Endothelial cell of umbilical vein (primary cell): Measurements from ENCODE around the gene USP35. TPM values are rescaled to one million over a fixed set of nuclear protein-coding genes. Genes with fewer than 3 reads are reported as not detected.

ENCODE experiments used
- BruUV-seq: library from RNA; stranded (reverse); fragments of 400-500 nt; replicated peaks from 2 replicates; lab custom pipeline; 2021; lab: Mats Ljungman, UMichigan
- CTCF ChIA-PET: fragments of 300-600, 350-600 bp; sonication (Branson Sonifier 250); formaldehyde crosslinking; loops from one replicate; lab custom pipeline; 2021; ENCODE audit warnings: antibody characterized with exemption, inconsistent platforms; lab: Charles Lee
- POLR2A ChIA-PET: fragments of 300-600, 350-600 bp; sonication (Branson Sonifier 250); formaldehyde crosslinking; loops from one replicate; lab custom pipeline; 2021; ENCODE audit warnings: antibody characterized with exemption, inconsistent platforms; lab: Charles Lee
- DNase-seq: peaks from one replicate; pipeline ENCODE4 v3.0.0-alpha.2; 2011; ENCODE audit warnings: low read depth, low spot score
- FAIRE-seq: peaks from 2 replicates; lab custom pipeline; 2011; peaks lifted over from hg19 to GRCh38; lab: Jason Lieb, UNC
- H2AFZ ChIP-seq: 2 replicates; pipeline ENCODE4 v1.6.0; 2012; ENCODE audit warnings: low read depth, low read length, control low read depth, inconsistent platforms
- H3K27ac ChIP-seq: 2 replicates; pipeline ENCODE4 v1.5.1; 2011; ENCODE audit warnings: low read depth, mild to moderate bottlenecking, control low read depth, low read length, moderate library complexity; ENCODE audit not compliant: insufficient read depth
- H3K27me3 ChIP-seq, 2 experiments: 2 replicates each; pipeline versions ENCODE4 v1.6.0 to v1.6.1; 2011; ENCODE audit warnings: low read length in 2 of 2, mixed read lengths in 1 of 2; ENCODE audit not compliant: control insufficient read depth in 2 of 2, insufficient read depth in 2 of 2
- H3K36me3 ChIP-seq, 2 experiments: 2 replicates in 1 of 2; 3 replicates in 1 of 2; pipeline ENCODE4 v1.5.1; 2011; ENCODE audit warnings: low read length in 2 of 2, mild to moderate bottlenecking in 1 of 2, moderate library complexity in 1 of 2; ENCODE audit not compliant: control insufficient read depth in 2 of 2, insufficient read depth in 2 of 2; ENCODE audit errors: extremely low read depth in 1 of 2
- H3K4me1 ChIP-seq: 3 replicates; pipeline ENCODE4 v1.5.1; 2011; ENCODE audit warnings: mild to moderate bottlenecking, low read length; ENCODE audit not compliant: control insufficient read depth, insufficient read depth; ENCODE audit errors: extremely low read depth
- H3K4me2 ChIP-seq: 2 replicates; pipeline ENCODE4 v1.6.1; 2011; ENCODE audit warnings: low read length, control low read depth, mixed read lengths; ENCODE audit not compliant: insufficient read depth
- H3K4me3 ChIP-seq, 3 experiments: fragments of 200-600 bp in 1 of 3; sonication (generic), shearing (Covaris generic) in 1 of 3; replicated peaks in 1 of 3; 2 replicates each; pipeline ENCODE4 v1.5.1; 2011 to 2016; ENCODE audit warnings: control low read depth in 3 of 3, low read length in 3 of 3, mild to moderate bottlenecking in 2 of 3, inconsistent platforms in 1 of 3, low read depth in 1 of 3, moderate library complexity in 1 of 3; ENCODE audit not compliant: insufficient read depth in 1 of 3
- H3K79me2 ChIP-seq: 2 replicates; pipeline ENCODE4 v1.6.0; 2012; ENCODE audit warnings: low read length, inconsistent platforms; ENCODE audit not compliant: control insufficient read depth, insufficient read depth
- H3K9ac ChIP-seq: replicated peaks from 2 replicates; pipeline ENCODE3; 2011; ENCODE audit warnings: low read length, control low read depth; ENCODE audit not compliant: insufficient read depth; ENCODE audit errors: extremely low read depth
- H3K9me1 ChIP-seq: replicated peaks from 3 replicates; pipeline ENCODE4 v1.6.0; 2011; ENCODE audit warnings: mild to moderate bottlenecking, low read length; ENCODE audit not compliant: control insufficient read depth, insufficient read depth; ENCODE audit errors: extremely low read depth
- H3K9me3 ChIP-seq: replicated peaks from 2 replicates; pipeline ENCODE4 v1.5.1; 2012; ENCODE audit warnings: low read length, inconsistent platforms; ENCODE audit not compliant: control insufficient read depth, insufficient read depth
- H4K20me1 ChIP-seq: replicated peaks from 2 replicates; pipeline ENCODE3; 2011; ENCODE audit warnings: mild to moderate bottlenecking, low read length; ENCODE audit not compliant: control insufficient read depth, insufficient read depth; ENCODE audit errors: extremely low read depth
- CTCF ChIP-seq, 2 donors: IDR thresholded peaks; 1 replicate in 1 of 2; 2 replicates in 1 of 2; pipeline ENCODE4 v1.5.1; 2011; ENCODE audit warnings: low read length in 2 of 2, mild to moderate bottlenecking in 2 of 2, moderate library complexity in 2 of 2, control low read depth in 1 of 2, inconsistent platforms in 1 of 2, low read depth in 1 of 2; ENCODE audit not compliant: insufficient read depth in 1 of 2; ENCODE audit errors: extremely low read depth in 1 of 2
- EZH2 ChIP-seq: IDR thresholded peaks from 2 replicates; pipeline ENCODE4 v1.6.1; 2012; ENCODE audit warnings: borderline replicate concordance, low read depth, mild to moderate bottlenecking, moderate library complexity, low read length, inconsistent platforms; ENCODE audit not compliant: severe bottlenecking
- FOS ChIP-seq: IDR thresholded peaks from 2 replicates; pipeline ENCODE4 v1.6.1; 2011; ENCODE audit warnings: mild to moderate bottlenecking, low read length, moderate library complexity, borderline replicate concordance; ENCODE audit not compliant: insufficient read depth
- GATA2 ChIP-seq: IDR thresholded peaks from 2 replicates; pipeline ENCODE4 v1.7.0; 2011; ENCODE audit warnings: low read depth, mild to moderate bottlenecking, moderate library complexity, mixed read lengths, low read length; ENCODE audit not compliant: insufficient read length, insufficient read depth
- JUN ChIP-seq: IDR thresholded peaks from 2 replicates; pipeline ENCODE4 v1.6.1; 2011; ENCODE audit warnings: borderline replicate concordance, low read depth; ENCODE audit not compliant: insufficient read length, insufficient read depth
- MAX ChIP-seq: IDR thresholded peaks from 2 replicates; pipeline ENCODE4 v1.6.1; 2011; ENCODE audit not compliant: insufficient read depth, insufficient read length
- MYC ChIP-seq: IDR thresholded peaks from one replicate; pipeline ENCODE4 v1.6.1; 2011; ENCODE audit warnings: mild to moderate bottlenecking, low read depth, low read length
- POLR2A ChIP-seq: IDR thresholded peaks from 2 replicates; pipeline ENCODE4 v1.6.1; 2012; ENCODE audit warnings: low read depth, mild to moderate bottlenecking, control low read depth, low read length
- POLR2AphosphoS5 ChIP-seq: IDR thresholded peaks from 2 replicates; pipeline ENCODE4 v1.6.1; 2012; ENCODE audit warnings: low read depth, mild to moderate bottlenecking, control low read depth, low read length, moderate library complexity; ENCODE audit not compliant: insufficient read depth
- dilution Hi-C: fragments of 300-500 bp; cut with MboI; formaldehyde crosslinking; loops from one replicate; pipeline ENCODE4 v1.15.0; 2019; ENCODE audit warnings: low sequenced_read_pairs; ENCODE audit not compliant: extremely low pct_ligation_motif_present
- intact Hi-C: fragments of 100-400 bp; cut with micrococcal nuclease; formaldehyde crosslinking; loops from one replicate; pipeline ENCODE4 v1.10.0; 2022
- polyA plus RNA-seq, 4 experiments: library from polyadenylated mRNA; depleted of rRNA in 3 of 4; stranded (reverse) in 3 of 4; unstranded in 1 of 4; fragments of >200 nt; gene quantifications; 2 replicates each; pipeline versions ENCODE4 v1.2.1 to v1.2.3, GENCODE V29; 2011 to 2012; ENCODE audit warnings: missing spikeins in 1 of 4
- total RNA-seq: library from RNA; stranded (reverse); gene quantifications from 2 replicates; pipeline ENCODE4 v1.2.3, GENCODE V29; 2021

The USP35 gene
- total and polyA plus RNA-seq, 2 donors (not counting 3 experiments of a cell fraction or from before 2014, with no cell fraction given): 8.9 to 12.4 TPM

- CTCF ChIA-PET: interaction anchor here (0.8 to 2.6 kb wide), 15 partner anchors 10 to 437 kb away, joined by 3 to 36 read pairs (median 5); partner anchors contain the start of genes ALG8, GAB2, KCTD21 and NARS2
- DNase-seq (peak; percentile 79), FAIRE-seq (peak; percentile 88)
- H3K4me2 ChIP-seq: no peak overlapping the region
- POLR2A ChIA-PET: interaction anchor here (1.4 kb wide), 1 partner anchor 10 kb away, joined by 6 read pairs; the partner anchor contains the start of gene ALG8
- H3K9me3 ChIP-seq: no peaks in the 10 kb centered on the region
- dilution Hi-C loops: no loop called here
- no peak overlapping the region for H3K4me3 ChIP-seq
- H3K79me2 ChIP-seq: no peaks in the 10 kb centered on the region
- no peak overlapping the region for H3K9ac ChIP-seq
- no peaks in the 10 kb centered on the region for H3K4me1 ChIP-seq
- no TSS peak for BruUV-seq
- H2AFZ ChIP-seq: no peak overlapping the region
- no peaks in the 10 kb centered on the region for H3K36me3 ChIP-seq
- no peak overlapping the region for H3K27ac ChIP-seq
- intact Hi-C loops: no loop called here
- no peaks in the 10 kb centered on the region for H3K27me3 ChIP-seq
- TF ChIP-seq MYC: no peak
- TF ChIP-seq FOS: peak; percentile 44
- TF ChIP-seq CTCF (IDR thresholded peaks at IDR 0.05; ENCODE audit: extremely low read depth in 1 of 2, insufficient read depth in 1 of 2, low read depth in 1 of 2, low read length in 2 of 2): peak in 1 of 2 donors; percentile 24
- no peak for TF ChIP-seq POLR2A
- H3K9me1 ChIP-seq: no peaks in the 10 kb centered on the region
- no peaks in the 10 kb centered on the region for H4K20me1 ChIP-seq
Measured at GRCh38 chr11:78149646-78150045, 39.1 kb upstream of the USP35 start.

- no TSS peak for BruUV-seq
- no peaks in the 10 kb centered on the region for H3K27me3 ChIP-seq
- CTCF ChIA-PET: interaction anchor here (0.8 to 2.6 kb wide), 14 partner anchors 11 to 437 kb away, joined by 3 to 36 read pairs (median 5); partner anchors contain the start of genes ALG8, GAB2, KCTD21 and USP35
Measured at GRCh38 chr11:78150346-78150745, 38.4 kb upstream of the USP35 start.

More at GRCh38 chr11:78150346-78150745, 38.4 kb upstream of the USP35 start:
- Histone ChIP-seq H3K27ac (no peak overlapping the region), H3K4me2 (no peak overlapping the region), H3K9me3 (no peaks in the 10 kb centered on the region), H4K20me1 (no peaks in the 10 kb centered on the region), H3K4me3 (no peak overlapping the region), H3K79me2 (no peaks in the 10 kb centered on the region), H2AFZ (no peak overlapping the region), H3K36me3 (no peaks in the 10 kb centered on the region), H3K9me1 (no peaks in the 10 kb centered on the region), H3K4me1 (no peaks in the 10 kb centered on the region), H3K9ac (no peak overlapping the region)
- TF ChIP-seq GATA2 (no peak), CTCF (IDR thresholded peaks at IDR 0.05; ENCODE audit: extremely low read depth in 1 of 2, insufficient read depth in 1 of 2, low read depth in 1 of 2, low read length in 2 of 2) (no peak), POLR2AphosphoS5 (no peak), EZH2 (no peak), MAX (no peak), JUN (no peak), FOS (no peak), MYC (no peak), POLR2A (no peak)
- POLR2A ChIA-PET: interaction anchor here (1.4 kb wide), 1 partner anchor 11 kb away, joined by 6 read pairs; the partner anchor contains the start of gene ALG8
- DNase-seq: no peak
- intact Hi-C loops: no loop called here
- dilution Hi-C loops: no loop called here
- FAIRE-seq: no peak
